Stimulated activated CD4-positive, alpha-beta T cell treated with anti-CD3 and anti-CD28 coated beads, Interleukin-15, amount 100 ng/mL, for 1 hour (primary cell): ENCODE results near the gene MAP1LC3B2.

Experiments
- DNase-seq, 2 donors: peaks; one replicate each; pipeline ENCODE4 v3.0.0-alpha.2; 2020; ENCODE audit warnings: low read depth in 1 of 2, low spot score in 1 of 2

MAP1LC3B2 gene

DNA sequence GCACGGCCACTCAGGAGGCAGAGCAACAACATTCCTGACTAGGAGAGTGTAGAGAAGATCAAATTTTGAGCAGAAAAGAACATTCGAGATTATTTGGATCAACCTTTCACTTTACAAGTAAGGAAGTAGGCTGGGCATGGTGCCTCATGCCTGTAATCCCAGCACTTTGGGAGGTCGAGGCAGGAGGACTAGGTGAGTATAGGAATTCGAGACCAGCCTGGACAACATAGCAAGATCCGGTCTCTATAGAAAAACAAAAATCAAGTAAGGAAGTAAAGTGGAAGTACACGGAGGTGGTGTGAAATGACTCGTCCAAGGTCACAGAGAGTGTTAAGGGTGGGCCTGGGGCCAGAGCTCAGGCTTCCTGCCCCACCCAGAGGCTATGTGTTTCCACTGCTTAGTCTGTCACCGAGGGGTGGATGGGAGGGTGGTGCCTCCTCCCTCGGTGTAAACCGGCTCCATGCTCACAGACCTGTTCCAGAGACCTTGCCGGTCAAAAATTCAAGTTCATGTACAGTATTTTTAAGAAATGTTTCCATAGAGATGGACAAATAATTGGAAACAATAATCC, 51.9 kb downstream of the MAP1LC3B2 start:
- DNase-seq, result no peak

DNA sequence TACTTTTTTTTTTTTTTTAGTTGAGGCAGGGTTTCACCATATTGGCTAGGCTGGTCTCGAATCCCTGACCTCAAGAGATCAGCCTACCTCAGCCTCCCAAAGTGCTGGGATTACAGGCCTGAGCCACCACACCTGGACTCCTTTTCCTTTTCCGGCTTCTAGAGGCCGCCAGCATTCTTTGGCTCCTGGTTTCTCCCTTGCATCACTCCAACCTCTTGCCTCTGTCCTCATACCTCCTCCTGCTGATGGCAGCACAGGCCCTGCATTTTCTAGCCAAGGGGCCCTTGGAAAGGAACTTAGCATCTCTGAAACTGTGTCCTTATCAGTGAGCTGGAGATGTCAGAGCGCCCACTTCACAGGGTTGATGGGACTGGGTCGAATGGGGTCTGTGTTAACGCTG, 53.3 kb downstream of the MAP1LC3B2 start:
- no peak for DNase-seq

DNA sequence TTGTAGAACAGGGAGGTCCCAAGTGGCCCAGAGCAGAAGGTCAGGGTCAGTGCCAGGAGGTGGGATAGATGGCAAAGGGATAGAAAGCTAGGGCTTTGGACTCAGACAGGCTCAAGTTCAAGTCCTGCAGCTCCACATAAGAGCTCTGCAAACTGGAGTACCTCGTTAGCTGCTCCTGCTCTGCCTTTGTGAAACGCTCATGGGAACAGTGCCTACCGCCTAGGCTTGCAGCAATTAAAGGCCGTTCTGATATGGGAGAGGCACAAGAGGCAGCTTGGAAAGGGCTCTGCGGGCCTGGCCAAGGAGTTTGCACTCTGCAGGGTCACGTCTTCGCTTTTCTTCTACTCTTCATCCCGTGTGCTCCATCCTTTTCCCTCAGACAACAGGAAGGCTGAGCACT, 54.1 kb downstream of the MAP1LC3B2 start:
- DNase-seq, result no peak

DNA sequence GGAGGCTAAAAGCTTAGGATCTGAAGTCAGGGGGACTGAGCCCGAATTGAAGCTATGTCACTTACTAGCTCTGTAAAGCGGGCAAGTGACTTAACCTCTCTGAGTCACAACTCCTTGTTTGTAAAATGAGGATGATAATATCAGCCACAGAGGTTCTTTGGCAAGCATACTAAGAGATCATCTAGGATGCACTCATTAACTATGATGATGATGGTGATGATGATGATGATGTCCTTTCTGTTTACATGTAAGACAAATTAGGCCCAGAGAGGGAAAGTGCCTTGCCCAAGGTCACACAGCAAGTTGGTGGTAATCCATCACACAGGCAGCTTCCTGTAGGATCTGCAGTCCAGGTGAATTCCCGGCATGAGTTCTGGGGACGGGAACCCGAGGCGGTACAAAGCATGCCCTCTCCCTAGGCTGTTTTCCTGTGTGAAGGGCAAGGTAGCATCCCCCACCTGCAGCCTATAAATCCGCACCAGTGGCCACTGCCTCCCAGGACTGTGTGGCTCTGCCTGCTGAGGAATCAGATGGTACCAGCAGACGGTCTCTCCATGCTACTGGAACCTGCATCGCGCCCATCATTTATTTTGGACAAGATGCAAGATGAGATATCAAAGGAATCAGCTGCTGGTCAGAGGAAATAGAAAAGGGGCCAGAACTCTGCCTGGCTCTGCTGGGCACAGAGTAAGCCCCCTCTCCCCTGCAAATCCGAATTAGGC, 55.2 kb downstream of the MAP1LC3B2 start:
- DNase-seq, result no peak

DNA sequence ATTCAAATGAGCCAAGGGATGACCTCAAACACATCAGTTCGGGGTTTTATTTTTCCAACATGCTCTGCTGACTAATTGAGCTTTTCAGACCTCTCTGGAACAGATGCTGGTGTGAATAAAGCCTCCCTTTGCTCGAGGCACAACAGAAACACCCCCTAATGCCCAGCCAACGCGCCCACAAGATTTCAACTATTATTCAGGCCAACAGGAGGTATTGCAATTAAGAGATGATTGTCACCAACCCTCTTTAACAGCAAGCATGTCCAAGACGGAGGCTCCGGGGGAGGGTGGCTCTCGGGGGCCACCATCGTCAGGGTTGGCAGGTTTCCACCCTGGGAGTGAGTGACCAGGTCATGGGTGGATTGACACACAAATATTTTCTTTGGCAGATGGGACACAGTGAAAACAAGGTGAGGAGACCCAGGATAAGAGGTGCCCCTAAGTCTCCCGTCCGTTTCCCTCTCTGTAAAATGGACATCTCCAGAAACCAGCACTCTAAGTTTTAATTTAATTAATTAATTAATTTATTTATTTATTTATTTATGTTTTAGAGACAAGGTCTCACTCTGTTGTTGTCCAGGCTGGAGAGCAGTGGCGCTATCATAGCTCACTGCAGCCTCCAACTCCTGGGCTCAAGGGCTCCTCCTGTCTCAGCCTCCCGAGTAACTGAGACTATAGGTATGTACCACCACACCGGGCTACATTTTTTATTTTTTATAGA, 56.1 kb downstream of the MAP1LC3B2 start:
- no peak for DNase-seq

DNA sequence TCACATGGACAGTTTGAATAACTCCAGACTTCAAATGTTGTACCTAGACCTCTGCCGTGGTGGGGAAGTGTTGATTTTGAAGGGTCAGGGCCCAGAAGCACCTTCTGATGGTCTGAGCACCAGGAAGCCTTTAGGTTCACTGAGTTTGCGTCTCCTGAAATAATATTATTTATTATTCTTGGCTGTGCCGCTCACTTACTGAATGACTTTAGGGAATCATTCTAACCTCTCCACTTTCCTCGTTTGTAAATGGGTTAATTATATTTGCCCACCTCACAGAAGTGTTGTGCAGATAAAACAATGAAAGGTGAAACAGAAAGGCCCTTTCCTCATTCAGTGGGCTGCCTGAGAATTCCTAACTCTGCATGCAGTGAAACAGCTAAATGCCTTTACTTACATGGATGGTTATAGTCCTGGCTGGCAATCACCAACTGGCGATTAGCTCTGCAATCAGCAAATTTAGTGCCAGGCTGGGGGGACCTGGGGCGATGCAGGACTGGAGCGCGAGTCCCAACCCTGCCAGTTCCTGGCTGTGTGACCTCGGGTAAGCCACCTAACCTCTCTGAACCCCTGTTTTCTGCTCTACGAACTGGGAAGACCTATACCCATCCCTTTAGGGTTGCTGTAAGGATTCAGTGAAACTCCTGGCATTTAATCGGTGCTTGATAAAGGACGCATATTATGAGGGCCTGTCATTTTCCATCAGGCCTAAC, 57.5 kb downstream of the MAP1LC3B2 start:
- no peak for DNase-seq

DNA sequence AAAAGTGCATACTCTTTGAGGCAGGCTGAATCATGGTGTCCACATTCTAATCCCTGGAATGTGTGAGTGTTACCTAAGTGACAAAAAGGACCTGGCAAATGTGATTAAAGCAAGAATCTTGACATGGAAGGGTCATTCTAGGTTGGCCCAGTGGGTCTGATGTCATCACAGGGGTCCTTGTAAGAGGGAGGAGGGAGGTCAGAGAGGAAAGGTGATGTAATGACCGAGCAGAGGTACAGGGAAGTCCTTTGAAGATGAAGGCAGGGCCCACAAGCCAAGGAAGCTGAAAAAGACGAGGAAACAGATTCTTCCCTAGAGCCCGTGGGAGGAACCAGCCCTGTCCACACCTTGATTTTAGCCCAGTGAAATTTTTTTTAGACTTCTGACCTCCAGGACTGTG, 60.1 kb downstream of the MAP1LC3B2 start:
- DNase-seq, result no peak

DNA sequence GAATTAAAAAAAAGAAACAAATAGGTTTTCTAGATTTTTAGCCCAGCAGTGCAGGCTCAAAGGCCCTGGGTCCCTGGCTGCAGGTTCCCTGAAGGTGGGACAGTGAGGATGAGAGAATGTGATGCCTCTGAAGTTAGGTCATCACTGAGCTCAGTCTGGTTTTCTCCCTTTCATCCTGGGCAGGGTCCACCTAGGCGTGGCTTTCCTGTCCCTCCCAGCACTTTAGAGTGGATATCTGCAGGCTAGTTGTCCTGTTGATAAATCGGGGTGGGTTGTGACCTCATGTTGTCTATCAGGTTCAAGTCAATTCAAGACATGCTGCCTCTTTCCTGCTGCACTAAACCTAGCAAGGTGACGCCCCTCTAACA, 60.9 kb downstream of the MAP1LC3B2 start:
- DNase-seq, result no peak

DNA sequence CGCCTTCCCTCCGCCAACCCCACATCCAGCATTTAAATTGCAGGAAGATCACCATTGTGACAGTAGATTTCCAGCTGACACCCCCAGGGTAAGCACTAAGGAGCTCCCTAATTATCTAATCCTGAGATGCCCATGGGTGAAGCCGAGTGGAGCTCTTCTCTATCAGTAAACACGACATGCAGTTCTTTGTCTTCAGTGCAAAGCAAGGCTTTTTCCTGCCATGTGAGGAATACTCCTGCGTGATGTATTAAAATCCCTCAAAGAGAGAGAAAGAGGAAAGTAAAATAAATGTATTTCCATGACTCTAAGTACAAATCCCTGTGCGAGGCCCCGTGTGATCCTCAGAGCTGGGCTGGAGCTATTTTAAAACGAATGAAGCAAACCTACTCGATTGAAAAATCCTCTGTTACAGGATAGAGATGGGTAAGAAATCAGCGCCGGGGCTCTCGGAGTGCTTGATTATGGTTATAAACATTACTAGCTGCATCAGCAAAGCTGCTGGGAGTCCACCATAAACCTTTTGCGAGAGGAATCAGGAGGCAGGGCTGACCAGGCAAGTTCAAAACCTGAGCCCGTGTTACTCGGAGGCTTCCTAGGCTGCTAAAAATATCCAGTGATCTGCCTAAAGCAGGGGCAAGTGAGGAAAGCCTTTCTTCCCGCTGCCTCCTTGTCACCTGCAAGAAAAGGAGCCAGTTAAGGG, 61.5 kb downstream of the MAP1LC3B2 start:
- DNase-seq, result no peak

DNA sequence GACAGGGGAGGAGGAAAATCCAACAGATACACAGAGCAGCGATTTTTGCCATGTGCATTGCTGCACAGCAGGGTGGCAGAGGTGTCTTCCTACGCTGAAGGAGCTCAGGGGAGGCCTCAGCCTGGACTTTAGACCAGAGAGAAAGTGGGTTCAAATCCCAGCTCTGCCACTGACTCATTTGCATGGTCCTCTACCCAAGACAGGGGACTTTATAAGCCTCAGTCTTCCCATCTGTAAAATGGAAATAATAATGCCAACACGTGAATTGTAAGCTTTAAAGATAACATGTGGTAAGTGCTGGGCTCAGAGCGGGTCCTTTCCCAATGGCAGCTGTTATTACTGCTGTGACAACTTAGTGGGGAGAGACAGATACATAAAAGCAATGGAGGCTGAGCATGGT, 62.0 kb downstream of the MAP1LC3B2 start:
- no peak for DNase-seq

DNA sequence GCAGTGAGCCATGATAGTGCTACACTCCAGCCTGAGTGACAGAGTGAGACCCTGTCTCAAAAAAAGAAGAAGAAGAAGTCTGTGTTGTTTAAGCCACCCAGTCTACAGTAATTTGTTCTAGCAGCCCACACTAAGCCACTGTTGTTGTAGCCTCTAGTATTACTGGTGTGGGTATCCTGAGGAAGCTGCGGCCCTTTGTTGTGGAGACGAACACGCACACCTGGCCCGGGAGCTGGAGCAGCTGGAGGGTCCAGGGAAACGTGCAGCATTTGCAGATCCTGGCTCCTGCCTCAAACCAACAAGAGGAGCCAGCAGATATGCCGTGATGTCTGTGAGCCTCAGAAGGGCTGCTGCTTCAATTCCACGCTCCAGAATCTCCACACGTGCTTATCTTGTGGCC, 65.3 kb downstream of the MAP1LC3B2 start:
- no peak for DNase-seq

DNA sequence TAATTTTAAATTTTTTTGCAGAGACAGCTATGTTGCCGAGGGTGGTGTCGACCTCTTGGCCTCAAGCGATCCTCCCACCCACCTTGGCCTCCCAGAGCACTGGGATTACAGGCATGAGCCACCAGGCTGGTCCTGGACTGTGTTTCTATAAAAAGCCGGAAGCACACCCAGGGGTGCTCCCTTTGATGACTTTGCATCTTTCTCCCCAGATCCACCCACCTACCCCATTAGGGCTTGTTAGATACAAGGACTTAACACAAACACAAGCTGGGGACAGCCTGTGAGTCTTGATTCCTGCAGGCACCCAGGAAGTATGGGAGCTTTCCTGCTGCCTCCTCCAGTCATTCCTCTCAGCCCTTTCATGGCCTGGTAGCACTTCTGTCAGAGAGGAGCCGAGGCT, 67.0 kb downstream of the MAP1LC3B2 start:
- DNase-seq, result no peak
